8988T (cell line): ENCODE results near the gene HM13.
"Not testable (repeated sequence)": the region's sequence is repeated elsewhere in the genome, so short reads cannot be mapped to it uniquely, and the experiment has no call there.

Experiments used
- DNase-seq: peaks from one replicate; pipeline ENCODE4 v3.0.0; 2011

Gene HM13

GRCh38 chr20:31612271-31612640 lies 98.0 kb downstream of the HM13 start:
- DNase-seq: not testable (repeated sequence)

- no peak for DNase-seq
Observed at GRCh38 chr20:31615416-31615815, 101.2 kb downstream of the HM13 start.

- no peak for DNase-seq
Observed at GRCh38 chr20:31617432-31618104, 103.3 kb downstream of the HM13 start.
